GM23338 (cell line): ENCODE data around the gene MGAT5. TPM values are rescaled to one million over a fixed set of nuclear protein-coding genes. Genes with fewer than 3 reads are reported as not detected.
A peak's percentile ranks its signal among the peaks of the same experiment; 100 is the strongest.

Source experiments
- ATAC-seq: fragments of 200-7000 bp; cut with Tn5 transposase; 3 replicates; pipeline ENCODE4 v1.9.1; 2020
- DNase-seq: peaks from one replicate; pipeline ENCODE4 v3.0.0-alpha.2; 2015; ENCODE audit warnings: low spot score
- H2AFZ ChIP-seq: fragments of 200-600 bp; sonication (generic); 2 replicates; pipeline ENCODE4 v1.8.0; 2016; ENCODE audit warnings: antibody characterized with exemption, mild to moderate bottlenecking, moderate library complexity
- H3F3A ChIP-seq: fragments of 200-600 bp; sonication (generic); replicated peaks from 2 replicates; pipeline ENCODE4 v1.8.0; 2017; ENCODE audit warnings: antibody characterized with exemption, mixed run types, low read depth
- H3K27ac ChIP-seq: fragments of 200-600 bp; sonication (generic); 2 replicates; pipeline ENCODE4 v1.6.1; 2016; ENCODE audit warnings: low read depth
- H3K27me3 ChIP-seq: fragments of 200-600 bp; sonication (generic); 2 replicates; pipeline ENCODE4 v1.8.0; 2016; ENCODE audit warnings: mild to moderate bottlenecking, mixed run types, moderate library complexity; ENCODE audit not compliant: insufficient read depth
- H3K36me3 ChIP-seq: fragments of 200-600 bp; sonication (generic); 2 replicates; pipeline ENCODE4 v1.8.0; 2016; ENCODE audit warnings: mild to moderate bottlenecking; ENCODE audit not compliant: insufficient read depth
- H3K4me1 ChIP-seq: fragments of 200-600 bp; sonication (generic); 2 replicates; pipeline ENCODE4 v1.8.0; 2016; ENCODE audit warnings: mild to moderate bottlenecking, moderate library complexity; ENCODE audit not compliant: insufficient read depth
- H3K4me2 ChIP-seq: fragments of 200-600 bp; sonication (generic); 2 replicates; pipeline ENCODE4 v1.7.1; 2017; ENCODE audit warnings: mixed run types
- H3K4me3 ChIP-seq: fragments of 200-600 bp; sonication (generic); 2 replicates; pipeline ENCODE4 v1.6.1; 2016; ENCODE audit warnings: mixed run types
- H3K79me2 ChIP-seq: fragments of 200-600 bp; sonication (generic); replicated peaks from 2 replicates; pipeline ENCODE4 v1.8.0; 2017; ENCODE audit warnings: mild to moderate bottlenecking; ENCODE audit not compliant: insufficient read depth
- H3K9me2 ChIP-seq: fragments of 200-600 bp; sonication (generic); 2 replicates; pipeline ENCODE4 v1.8.0; 2017; ENCODE audit not compliant: insufficient read depth
- H4K20me1 ChIP-seq: fragments of 200-600 bp; sonication (generic); replicated peaks from 2 replicates; pipeline ENCODE4 v1.8.0; 2017; ENCODE audit warnings: mild to moderate bottlenecking; ENCODE audit not compliant: insufficient read depth
- H3K27ac Mint-ChIP-seq: 2 replicates; pipeline ENCODE4 v1.8.0; 2020; ENCODE audit warnings: inconsistent platforms, mild to moderate bottlenecking, moderate library complexity, mixed read lengths
- H3K27me3 Mint-ChIP-seq: 3 replicates; pipeline ENCODE4 v1.8.0; 2022; ENCODE audit warnings: low read depth, mild to moderate bottlenecking, moderate library complexity, mixed read lengths, inconsistent platforms; ENCODE audit not compliant: insufficient read depth, poor library complexity
- H3K36me3 Mint-ChIP-seq: 3 replicates; pipeline ENCODE4 v1.8.0; 2021; ENCODE audit warnings: low read depth, mild to moderate bottlenecking, inconsistent platforms, moderate library complexity, mixed read lengths
- H3K4me1 Mint-ChIP-seq: 3 replicates; pipeline ENCODE4 v1.8.0; 2020; ENCODE audit warnings: mild to moderate bottlenecking, inconsistent platforms, mixed read lengths
- H3K4me3 Mint-ChIP-seq: 3 replicates; pipeline ENCODE4 v1.8.0; 2021; ENCODE audit warnings: moderate library complexity, mild to moderate bottlenecking, inconsistent platforms, mixed read lengths
- H3K9me3 Mint-ChIP-seq: 3 replicates; pipeline ENCODE4 v1.8.0; 2020; ENCODE audit warnings: moderate library complexity, mild to moderate bottlenecking, inconsistent platforms, mixed read lengths
- EZH2 ChIP-seq: fragments of 200-600 bp; sonication (generic); IDR thresholded peaks from one replicate; pipeline ENCODE4 v1.8.0; 2017; ENCODE audit warnings: antibody characterized with exemption, mild to moderate bottlenecking, low read depth; ENCODE audit not compliant: unreplicated experiment
- ZNF331 ChIP-seq: fragments of 250-450 bp; sonication (Bioruptor Pico); IDR thresholded peaks from 2 replicates; pipeline ENCODE4 v1.5.0; 2020; ENCODE audit warnings: low read depth, mild to moderate bottlenecking, moderate library complexity
- polyA plus RNA-seq: library from polyadenylated mRNA; unstranded; fragments of >200 nt; fragmentation: Nextera tagmentation; extraction: Ambion mirVana; gene quantifications from 2 replicates; pipeline ENCODE4 v1.2.1, GENCODE V29; 2016
- total RNA-seq: library from RNA; depleted of rRNA; stranded (reverse); fragments of >200 nt; shearing (Covaris generic); gene quantifications from 2 replicates; pipeline ENCODE4 v1.2.3, GENCODE V29; 2014
- TF ChIP-seq, protein P1 (sequence below): IDR thresholded peaks from one replicate; pipeline ENCODE4 v1.6.1; 2018; ENCODE audit warnings: antibody characterized with exemption; ENCODE audit not compliant: unreplicated experiment
- TF ChIP-seq, protein P2 (sequence below), 2 experiments: fragments of 200-600 bp in 1 of 2; sonication (generic) in 1 of 2; conservative IDR thresholded peaks; 2 replicates each; pipeline versions ENCODE4 v1.5.1 to v1.6.1; 2016 to 2017; ENCODE audit warnings: antibody characterized with exemption in 2 of 2, low read depth in 2 of 2, mild to moderate bottlenecking in 2 of 2, moderate library complexity in 1 of 2

Gene MGAT5
- total and polyA plus RNA-seq, 2 experiments from 2014 or later = 4.6 to 27.6 TPM

DNA sequence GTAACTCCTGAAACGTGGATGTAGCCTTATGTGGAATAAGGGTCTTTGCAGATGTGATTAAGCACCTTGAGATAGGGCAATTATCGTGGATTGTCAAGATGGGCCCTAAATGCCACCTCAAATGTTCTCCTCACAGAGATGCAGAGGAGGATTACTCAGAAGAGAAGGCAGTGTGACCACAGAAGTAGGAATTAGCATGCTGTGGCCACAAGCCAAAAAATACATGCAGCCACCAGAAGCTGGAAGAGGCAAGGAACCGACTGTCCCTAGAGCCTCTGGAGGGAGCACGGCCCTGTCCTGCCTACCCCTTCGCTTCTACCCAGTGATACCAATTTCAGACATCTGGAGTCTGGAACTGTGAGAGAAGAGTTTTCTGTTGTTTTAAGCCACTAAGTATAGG, 47.3 kb upstream of the MGAT5 start:
- no peak overlapping the region for H3K27ac Mint-ChIP-seq
- Histone ChIP-seq H3K4me3 (no peak overlapping the region), H3K4me2 (0 out of 2 replicates have a peak overlapping the region, but pooled peaks have one; percentile 60)

DNA sequence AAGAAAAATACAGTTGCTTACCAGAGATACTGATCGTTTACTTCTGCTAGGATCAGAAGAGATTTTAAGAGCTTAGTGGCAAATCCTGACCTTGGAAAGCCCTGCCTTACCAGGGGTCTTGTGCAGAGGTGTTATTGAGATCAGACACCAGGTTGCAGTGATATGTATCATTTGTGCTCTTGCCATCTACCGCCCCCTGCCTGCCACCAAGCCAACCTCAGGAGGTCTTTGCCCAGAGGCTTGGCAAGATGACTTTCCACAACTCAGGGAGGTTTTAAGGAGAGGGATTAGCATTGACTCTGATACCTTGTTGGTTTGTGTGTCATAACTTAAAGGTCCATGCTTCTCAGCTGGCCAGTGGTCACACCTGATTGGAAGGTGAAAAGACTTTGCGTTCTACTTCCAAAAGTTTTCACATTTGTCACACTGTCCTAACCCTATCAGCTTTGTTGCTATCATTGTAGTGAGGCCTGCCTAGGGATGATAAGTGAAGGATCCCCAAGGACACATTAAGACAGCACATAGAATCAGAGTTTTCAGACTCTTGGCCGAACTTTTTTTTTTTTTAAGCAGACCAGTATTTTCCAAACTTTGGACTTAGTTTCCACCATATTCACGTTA, 46.2 kb upstream of the MGAT5 start:
- ATAC-seq (peak; percentile 83), DNase-seq (peak; percentile 78)
- TF ChIP-seq, protein P1, sequence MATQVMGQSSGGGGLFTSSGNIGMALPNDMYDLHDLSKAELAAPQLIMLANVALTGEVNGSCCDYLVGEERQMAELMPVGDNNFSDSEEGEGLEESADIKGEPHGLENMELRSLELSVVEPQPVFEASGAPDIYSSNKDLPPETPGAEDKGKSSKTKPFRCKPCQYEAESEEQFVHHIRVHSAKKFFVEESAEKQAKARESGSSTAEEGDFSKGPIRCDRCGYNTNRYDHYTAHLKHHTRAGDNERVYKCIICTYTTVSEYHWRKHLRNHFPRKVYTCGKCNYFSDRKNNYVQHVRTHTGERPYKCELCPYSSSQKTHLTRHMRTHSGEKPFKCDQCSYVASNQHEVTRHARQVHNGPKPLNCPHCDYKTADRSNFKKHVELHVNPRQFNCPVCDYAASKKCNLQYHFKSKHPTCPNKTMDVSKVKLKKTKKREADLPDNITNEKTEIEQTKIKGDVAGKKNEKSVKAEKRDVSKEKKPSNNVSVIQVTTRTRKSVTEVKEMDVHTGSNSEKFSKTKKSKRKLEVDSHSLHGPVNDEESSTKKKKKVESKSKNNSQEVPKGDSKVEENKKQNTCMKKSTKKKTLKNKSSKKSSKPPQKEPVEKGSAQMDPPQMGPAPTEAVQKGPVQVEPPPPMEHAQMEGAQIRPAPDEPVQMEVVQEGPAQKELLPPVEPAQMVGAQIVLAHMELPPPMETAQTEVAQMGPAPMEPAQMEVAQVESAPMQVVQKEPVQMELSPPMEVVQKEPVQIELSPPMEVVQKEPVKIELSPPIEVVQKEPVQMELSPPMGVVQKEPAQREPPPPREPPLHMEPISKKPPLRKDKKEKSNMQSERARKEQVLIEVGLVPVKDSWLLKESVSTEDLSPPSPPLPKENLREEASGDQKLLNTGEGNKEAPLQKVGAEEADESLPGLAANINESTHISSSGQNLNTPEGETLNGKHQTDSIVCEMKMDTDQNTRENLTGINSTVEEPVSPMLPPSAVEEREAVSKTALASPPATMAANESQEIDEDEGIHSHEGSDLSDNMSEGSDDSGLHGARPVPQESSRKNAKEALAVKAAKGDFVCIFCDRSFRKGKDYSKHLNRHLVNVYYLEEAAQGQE = no peak
- no peak for TF ChIP-seq ZNF331 (CRISPR knock-in tag)
- TF ChIP-seq, protein P2, sequence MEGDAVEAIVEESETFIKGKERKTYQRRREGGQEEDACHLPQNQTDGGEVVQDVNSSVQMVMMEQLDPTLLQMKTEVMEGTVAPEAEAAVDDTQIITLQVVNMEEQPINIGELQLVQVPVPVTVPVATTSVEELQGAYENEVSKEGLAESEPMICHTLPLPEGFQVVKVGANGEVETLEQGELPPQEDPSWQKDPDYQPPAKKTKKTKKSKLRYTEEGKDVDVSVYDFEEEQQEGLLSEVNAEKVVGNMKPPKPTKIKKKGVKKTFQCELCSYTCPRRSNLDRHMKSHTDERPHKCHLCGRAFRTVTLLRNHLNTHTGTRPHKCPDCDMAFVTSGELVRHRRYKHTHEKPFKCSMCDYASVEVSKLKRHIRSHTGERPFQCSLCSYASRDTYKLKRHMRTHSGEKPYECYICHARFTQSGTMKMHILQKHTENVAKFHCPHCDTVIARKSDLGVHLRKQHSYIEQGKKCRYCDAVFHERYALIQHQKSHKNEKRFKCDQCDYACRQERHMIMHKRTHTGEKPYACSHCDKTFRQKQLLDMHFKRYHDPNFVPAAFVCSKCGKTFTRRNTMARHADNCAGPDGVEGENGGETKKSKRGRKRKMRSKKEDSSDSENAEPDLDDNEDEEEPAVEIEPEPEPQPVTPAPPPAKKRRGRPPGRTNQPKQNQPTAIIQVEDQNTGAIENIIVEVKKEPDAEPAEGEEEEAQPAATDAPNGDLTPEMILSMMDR (conservative IDR thresholded peaks at IDR 0.05; ENCODE audit: low read depth in 2 of 2) = peak; percentile 84 to 89
- H3K9me2 ChIP-seq = 0 out of 2 replicates have a peak, but pooled peaks cover 3% of the 10 kb centered on the region
- no peak overlapping the region; the same call in 1 of the 2 replicates for H3K4me2 ChIP-seq
- H3K9me3 Mint-ChIP-seq = no peaks in the 10 kb centered on the region; the same call in 1 of the 3 replicates
- peaks cover 18% of the 10 kb centered on the region for H3K4me1 Mint-ChIP-seq
- H3K4me3 Mint-ChIP-seq = no peak overlapping the region
- no peak overlapping the region for H3K27ac ChIP-seq
- no peaks in the 10 kb centered on the region for H3K36me3 ChIP-seq
- H3K27me3 Mint-ChIP-seq = peaks cover 3% of the 10 kb centered on the region
- peaks cover 39% of the 10 kb centered on the region for H3K79me2 ChIP-seq
- H3K27me3 ChIP-seq = no peaks in the 10 kb centered on the region
- H3K27ac Mint-ChIP-seq = no peak overlapping the region
- no peaks in the 10 kb centered on the region; the same call in 1 of the 2 replicates for H4K20me1 ChIP-seq
- peaks cover 3% of the 10 kb centered on the region; the same call in 2 of the 3 replicates for H3K36me3 Mint-ChIP-seq
- H2AFZ ChIP-seq = no peak overlapping the region
- peaks cover 48% of the 10 kb centered on the region for H3K4me1 ChIP-seq
- no peak overlapping the region for H3K4me3 ChIP-seq
- no peaks in the 10 kb centered on the region for H3F3A ChIP-seq

More for the DNA sequence above, 47.3 kb upstream of the MGAT5 start:
- H3K4me1 ChIP-seq = peaks cover 59% of the 10 kb centered on the region
- Mint-ChIP-seq H3K4me3 (no peak overlapping the region), H3K27me3 (peaks cover 3% of the 10 kb centered on the region), H3K9me3 (no peaks in the 10 kb centered on the region; the same call in 1 of the 3 replicates), H3K36me3 (peaks cover 3% of the 10 kb centered on the region; the same call in 2 of the 3 replicates), H3K4me1 (peaks cover 27% of the 10 kb centered on the region)
- DNase-seq (no peak), ATAC-seq (no peak)
- H3K79me2 ChIP-seq = peaks cover 35% of the 10 kb centered on the region; the same call in 1 of the 2 replicates
- H3K9me2 ChIP-seq = 0 out of 2 replicates have a peak, but pooled peaks cover 3% of the 10 kb centered on the region
- H3F3A ChIP-seq = no peaks in the 10 kb centered on the region
- no peak overlapping the region for H2AFZ ChIP-seq
- no peaks in the 10 kb centered on the region for H3K36me3 ChIP-seq
- TF ChIP-seq EZH2 = no peak
- no peak overlapping the region for H3K27ac ChIP-seq
- H3K27me3 ChIP-seq = no peaks in the 10 kb centered on the region
- H4K20me1 ChIP-seq = peaks cover 3% of the 10 kb centered on the region; the same call in 1 of the 2 replicates
